ENCODE measurements around the gene MUS81.
"Not testable (repeated sequence)": the region's sequence is repeated elsewhere in the genome, so short reads cannot be mapped to it uniquely, and the experiment has no call there.

Gene MUS81

DNA sequence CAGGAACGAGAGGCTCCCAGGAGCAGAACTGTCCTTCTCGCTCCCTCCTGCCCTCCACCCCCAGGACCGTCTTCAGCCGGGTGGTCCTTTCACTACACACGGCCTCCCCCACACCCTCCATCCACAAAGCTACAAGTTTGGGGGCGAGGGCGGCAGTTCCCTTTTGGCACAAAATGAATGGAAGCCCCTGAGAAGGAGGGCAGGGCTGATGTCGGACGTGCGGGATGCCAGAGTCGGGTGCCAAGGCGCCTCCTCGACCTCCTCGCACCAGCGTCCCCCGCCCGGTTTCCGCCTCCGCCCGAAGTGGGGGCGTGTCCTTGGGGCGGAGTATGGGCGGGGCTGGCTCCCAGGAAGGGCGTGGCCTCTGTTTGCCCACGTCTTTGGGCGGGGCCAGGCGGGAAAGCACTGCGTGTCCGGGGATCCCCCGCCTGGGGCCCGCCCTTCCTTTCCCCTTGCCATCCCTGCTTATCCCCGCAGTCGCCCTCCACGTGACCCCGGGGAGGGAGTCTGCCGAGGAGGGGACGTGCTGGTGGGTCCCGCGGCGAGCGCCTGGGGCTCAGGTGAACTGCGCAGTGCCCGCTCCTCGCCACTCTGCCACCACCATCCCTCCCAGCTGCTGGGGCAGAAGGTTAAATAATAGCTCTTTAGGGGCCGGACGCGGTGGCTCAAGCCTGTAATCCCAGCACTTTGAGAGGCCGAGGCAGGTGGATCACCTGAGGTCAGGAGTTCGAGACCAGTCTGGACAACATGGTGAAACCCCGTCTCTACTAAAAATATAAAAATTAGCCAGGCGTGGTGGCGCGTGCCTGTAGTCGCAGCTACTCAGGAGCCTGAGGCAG lies 13.3 kb downstream of the MUS81 start:
- ATAC-seq, result peak; percentile 88

DNA sequence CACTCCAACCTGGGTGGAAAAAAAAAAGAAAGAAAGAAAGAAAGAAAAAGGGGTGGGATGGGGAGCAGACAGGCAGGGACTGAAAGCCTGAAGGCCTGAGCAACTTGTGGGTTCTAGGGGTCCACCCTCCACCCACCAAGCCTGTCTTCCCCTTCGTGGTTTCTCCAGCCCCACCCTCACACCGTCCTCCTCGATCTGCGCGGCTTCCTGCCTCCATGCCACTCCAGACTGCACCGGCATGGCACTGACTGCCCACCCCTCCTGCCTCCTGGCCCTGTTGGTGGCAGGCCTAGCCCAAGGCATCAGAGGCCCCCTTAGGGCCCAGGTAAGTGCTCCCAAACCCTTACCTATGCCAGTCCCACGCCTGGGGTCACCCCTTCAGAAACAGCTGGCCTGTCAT lies 19.4 kb downstream of the MUS81 start, which contains the start of gene CTSW:
Gene CTSW, plus strand, starts transcription at position 221 of the 400 bp plus-strand sequence. Its CDS starts 18 bp downstream, at position 239.
- peak; percentile 40 to 55 for ATAC-seq

DNA sequence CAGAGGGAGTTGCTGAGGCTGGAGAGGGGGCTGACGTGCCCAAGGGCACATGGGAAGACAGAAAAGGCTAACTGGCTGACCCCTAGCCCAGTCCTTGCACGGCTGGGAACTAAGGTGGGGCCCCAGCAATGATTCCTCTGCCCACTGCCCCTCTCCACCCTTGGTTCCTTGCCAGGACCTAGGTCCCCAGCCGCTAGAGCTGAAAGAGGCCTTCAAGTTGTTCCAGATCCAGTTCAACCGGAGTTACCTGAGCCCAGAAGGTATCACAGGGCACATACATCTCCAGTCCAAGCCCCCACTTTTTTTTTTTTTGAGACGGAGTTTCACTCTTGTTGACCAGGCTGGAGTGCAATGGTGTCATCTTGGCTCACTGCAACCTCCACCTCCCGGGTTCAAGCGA lies 19.8 kb downstream of the MUS81 start:
- ATAC-seq, result no peak

DNA sequence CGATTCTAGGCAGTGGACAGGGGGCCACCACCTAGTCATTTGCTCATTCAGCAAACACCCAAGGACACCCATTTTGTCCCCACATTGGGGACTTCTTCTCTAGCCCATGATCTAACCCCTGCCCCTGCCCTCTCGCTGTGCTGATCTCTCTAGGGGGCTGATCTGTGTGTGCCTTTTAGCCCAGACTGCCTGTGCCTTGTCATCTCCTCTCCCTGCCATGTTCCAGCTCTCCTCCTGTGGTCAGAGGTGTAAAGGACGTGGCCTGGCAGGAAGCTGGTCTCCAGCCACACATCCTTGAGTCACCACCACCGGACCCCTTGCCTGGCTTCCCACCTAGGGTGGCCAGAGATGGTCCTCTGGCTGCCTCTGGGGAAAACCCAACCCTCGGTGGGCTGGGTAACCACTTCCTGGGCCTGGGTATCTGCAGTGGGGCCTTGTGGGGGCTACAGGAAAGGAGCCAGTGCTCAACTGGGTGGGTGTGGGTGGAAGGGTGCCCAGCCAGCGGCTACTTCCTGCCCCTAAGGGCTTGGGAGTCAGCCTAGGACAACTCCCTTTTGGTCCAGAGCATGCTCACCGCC lies 20.7 kb downstream of the MUS81 start:
- ATAC-seq, result no peak

DNA sequence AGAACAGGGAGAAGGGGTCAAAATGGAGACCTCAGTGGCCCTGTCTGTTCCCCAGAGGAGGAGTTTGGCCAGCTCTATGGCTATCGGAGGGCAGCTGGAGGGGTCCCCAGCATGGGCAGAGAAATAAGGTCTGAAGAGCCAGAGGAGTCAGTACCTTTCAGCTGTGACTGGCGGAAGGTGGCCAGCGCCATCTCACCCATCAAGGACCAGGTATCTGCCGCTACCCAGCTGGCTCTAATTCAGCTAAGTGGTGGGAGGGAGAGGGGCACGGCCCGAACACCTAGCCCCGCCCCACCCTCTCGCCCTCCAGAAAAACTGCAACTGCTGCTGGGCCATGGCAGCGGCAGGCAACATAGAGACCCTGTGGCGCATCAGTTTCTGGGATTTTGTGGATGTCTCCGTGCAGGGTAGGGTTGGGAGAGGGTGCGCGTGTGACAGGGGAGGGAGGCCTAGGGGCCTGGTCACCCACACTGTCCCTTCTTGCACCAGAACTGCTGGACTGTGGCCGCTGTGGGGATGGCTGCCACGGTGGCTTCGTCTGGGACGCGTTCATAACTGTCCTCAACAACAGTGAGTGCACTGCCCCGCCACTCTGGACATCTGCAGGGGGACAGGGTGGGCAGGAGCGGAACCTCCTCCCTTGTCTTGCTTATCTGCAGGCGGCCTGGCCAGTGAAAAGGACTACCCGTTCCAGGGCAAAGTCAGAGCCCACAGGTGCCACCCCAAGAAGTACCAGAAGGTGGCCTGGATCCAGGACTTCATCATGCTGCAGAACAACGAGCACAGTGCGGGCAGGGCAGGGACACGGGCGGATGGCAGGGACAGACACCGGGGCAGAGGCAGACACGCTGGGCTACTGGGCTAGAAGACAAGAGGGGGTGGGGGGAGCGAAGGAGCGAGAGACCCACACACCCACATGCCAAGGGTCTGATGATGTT lies 22.2 kb downstream of the MUS81 start:
- ATAC-seq, result no peak

DNA sequence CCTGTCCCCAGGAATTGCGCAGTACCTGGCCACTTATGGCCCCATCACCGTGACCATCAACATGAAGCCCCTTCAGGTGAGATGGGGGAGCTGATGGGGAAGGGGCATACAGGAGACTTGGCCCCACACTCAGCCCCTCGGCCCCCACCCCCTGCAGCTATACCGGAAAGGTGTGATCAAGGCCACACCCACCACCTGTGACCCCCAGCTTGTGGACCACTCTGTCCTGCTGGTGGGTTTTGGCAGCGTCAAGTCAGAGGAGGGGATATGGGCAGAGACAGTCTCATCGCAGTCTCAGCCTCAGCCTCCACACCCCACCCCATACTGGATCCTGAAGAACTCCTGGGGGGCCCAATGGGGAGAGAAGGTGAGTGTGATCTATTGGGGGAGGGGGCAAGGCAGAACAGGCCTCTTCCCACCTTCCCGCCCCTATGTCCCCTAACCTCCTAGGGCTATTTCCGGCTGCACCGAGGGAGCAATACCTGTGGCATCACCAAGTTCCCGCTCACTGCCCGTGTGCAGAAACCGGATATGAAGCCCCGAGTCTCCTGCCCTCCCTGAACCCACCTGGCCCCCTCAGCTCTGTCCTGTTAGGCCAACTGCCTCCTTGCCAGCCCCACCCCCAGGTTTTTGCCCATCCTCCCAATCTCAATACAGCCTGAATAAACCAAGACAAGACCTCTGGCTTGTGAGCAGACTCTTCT lies 23.0 kb downstream of the MUS81 start:
- ATAC-seq, result no peak

DNA sequence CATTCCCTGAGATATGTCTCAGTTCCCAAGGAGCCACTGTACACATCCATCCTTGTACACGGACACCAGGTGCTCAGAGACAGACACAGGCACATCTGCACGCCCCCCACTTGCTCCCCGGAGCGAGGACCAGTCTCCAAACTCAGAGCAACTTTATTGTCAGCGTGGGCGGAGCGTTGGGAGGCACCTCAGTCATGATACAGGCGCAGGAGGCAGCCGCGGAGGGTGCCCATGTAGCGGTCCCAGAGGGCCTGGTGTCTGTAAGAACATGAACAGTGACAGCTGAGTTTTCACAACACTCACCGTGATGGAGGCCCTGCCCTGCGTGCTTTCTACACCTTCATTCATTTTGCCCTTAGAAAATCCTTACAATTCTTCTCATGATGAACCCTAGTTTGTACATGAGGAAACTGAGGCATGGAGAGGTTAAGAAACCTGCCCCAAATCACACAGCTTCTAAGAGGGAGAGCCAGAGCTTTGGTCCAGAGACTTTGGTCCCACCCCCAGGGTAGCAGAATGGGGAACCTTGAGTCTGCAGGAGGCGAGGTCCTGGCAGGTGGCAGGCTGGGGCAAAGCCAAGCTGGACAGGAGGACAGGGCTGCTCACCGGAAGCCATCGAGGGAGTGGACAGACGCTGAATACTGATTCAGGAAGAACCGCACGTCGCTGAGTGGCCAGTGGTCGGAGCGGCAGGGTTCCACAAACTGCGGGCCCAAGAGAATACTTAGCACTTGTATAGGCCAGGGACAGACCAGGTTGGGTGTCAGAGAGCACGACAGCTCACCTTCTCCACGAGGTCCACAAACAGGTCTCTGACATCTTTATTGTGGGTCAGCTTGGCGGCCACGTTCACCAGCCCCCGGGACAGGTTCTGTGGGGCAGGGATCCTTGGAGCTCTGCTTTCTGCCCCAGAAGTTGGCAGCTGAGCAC lies 23.8 kb downstream of the MUS81 start:
- no peak for ATAC-seq

DNA sequence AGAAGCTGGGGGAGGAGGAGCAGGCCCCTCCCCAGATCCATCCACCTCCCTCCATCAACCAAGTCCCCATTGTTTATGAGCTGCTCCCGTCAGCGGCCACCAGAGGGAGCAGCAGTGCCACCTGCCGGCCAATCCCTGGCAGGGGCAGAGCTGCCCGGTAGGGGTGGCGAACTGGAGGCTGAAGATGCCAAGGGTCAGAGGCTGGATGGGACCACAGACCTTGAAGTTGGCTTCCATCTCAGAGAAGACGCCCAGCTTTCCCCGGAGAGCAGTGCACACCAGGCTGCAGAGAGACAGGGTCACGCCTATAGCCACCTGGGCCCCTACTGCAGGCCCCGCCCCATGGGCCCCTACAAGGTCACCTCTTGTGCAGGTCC lies 24.5 kb downstream of the MUS81 start:
- peak; percentile 46 to 48 for ATAC-seq

DNA sequence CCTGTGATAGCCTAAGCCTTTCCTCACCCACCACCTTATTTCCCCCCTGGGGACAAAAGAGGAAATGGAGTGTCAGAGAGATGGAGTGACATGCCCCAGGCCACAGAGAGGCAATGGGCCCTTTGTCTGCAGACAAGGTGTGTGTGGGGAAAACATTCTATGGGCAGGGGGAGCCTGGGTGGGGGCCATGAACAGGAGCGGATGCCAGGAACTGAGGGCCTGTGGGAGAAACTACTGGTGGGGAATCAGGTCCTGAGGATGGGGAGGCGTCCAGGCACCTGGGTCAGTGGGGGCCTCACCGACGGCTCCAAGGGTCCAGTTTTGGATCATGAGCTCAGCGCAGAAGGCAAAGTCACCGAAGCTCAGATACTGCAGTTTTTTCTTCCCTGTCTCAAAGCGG lies 25.0 kb downstream of the MUS81 start:
- ATAC-seq, result no peak

DNA sequence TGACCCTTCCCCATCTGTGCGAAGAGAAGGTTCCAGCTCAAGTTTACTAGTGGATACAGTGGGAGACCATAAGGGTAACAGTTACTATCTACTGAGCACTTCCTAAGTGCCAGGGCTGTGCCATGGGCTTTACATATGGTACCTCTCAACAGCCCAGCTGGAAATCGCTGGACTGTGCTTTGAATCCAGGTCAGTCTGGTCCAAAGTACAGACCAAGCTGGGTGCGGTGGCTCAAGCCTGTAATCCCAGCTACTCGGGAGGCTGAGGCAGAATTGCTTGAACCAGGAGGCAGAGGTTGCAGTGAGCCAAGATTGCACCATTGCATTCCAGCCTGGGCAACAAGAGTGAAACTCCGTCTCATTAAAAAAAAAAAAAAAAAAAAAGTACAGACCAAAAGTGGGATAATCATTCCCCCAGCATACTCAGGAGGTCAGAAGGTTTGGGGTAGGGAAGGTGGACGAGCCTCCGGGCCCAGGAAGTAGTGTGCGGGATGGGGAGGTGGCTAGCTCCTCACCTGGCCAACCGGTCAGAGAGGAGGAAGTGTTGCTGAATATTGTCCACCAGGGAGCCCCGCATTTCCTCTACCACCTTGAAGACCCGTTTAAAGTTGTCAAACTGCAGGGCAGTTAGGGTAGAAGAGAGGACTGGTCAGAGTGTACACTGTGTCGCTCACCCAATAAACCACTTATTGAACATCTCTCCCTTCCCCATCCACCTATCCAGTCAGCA lies 25.7 kb downstream of the MUS81 start:
- ATAC-seq, result no peak

DNA sequence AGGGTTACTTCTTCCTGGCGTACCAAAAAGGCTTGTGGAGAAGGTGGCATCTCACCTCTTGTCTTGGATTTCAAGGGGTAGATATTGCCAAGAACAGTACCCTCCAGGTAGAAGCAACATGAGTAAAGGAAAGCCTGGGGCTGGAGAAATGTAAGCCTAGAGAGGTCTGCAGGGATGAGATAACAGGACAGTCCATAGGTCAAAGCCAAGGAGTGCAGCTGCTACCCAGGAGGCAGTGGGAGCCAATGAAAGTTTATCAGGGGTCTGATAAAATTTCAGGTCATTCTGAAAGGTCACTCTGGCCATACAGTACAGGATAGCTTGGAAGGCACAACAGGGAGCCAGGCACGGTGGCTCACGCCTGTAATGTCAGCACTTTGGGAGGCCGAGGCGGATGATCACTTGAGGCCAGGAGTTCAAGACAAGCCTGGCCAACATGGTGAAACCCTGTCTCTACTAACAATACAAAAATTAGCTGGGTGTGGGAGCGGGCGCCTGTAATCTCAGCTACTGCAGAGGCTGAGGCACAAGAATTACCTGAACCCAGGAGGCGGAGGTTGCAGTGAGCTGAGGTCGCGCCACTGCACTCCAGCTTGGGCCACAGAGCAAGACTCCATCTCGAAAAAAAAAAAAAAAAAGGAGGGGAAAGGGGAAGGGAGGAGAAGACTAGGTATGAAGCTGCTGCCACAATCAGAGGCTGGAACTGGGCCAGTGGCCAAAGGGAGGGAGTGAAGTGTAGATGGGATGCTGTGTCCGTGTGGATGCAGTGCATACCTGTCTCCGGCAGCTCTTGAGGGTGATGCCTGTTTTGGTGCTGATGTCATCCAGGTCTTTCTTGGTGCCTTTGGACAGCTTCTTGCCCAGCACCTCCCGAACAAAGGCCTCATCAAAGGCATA lies 26.8 kb downstream of the MUS81 start:
- no peak for ATAC-seq

DNA sequence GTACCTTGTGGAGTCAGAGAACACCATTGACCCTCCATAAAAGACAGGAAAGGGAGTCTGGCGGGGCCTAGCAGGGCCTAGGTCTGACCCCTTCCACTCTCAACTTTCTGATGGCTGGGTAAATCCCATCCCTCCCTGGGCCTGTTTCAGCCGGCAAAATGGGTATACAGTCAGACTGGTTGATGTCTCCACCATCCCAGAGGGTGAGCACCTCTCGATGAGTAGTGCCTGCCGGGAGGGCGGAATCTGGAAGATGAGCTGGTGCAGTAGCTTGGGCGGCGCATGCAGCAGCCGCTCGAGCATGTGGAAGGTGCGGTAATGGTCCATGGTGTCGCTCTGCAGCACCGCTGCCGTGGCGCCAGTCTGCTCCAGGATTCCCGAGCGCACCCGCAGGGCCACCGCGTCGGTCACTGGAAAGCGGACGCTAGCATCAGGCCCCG lies 27.5 kb downstream of the MUS81 start:
- no peak for ATAC-seq

DNA sequence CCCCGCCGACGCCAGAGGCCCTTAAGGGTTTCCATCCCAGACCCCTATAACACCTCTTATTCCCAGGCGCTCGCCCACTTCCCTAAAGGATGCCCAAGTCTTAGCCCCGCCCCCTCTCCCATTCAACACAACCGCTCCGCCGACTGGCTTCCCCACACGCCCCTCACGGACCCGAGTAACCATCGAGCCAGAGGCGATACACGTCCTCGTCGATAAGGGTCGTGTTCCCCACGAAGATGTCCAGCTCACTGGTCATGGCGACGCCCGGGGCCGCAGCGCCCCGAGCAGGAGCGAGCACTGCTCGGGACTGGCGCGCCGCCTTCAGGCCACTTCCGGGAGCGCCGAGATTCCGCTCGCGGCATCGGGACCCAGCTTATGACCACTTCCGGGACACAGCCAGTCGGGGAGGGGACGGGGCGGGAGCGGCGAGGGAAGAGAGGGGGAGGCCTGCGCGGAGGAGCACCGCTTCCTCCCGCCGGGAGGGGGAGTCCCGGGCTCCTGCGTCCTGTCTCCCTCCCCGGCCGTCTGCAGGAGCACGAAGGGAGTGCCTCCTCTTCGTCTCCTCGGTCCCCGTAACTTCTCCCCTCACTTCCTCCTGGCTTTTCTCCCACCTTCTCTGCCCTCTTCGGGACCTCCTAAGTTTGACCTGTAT lies 28.1 kb downstream of the MUS81 start, which contains the start of gene FIBP:
Gene FIBP, minus strand, starts transcription at position 309 of the 652 bp plus-strand sequence. Its CDS starts 53 bp downstream, at position 256.
- peak; percentile 60 to 66 for ATAC-seq

DNA sequence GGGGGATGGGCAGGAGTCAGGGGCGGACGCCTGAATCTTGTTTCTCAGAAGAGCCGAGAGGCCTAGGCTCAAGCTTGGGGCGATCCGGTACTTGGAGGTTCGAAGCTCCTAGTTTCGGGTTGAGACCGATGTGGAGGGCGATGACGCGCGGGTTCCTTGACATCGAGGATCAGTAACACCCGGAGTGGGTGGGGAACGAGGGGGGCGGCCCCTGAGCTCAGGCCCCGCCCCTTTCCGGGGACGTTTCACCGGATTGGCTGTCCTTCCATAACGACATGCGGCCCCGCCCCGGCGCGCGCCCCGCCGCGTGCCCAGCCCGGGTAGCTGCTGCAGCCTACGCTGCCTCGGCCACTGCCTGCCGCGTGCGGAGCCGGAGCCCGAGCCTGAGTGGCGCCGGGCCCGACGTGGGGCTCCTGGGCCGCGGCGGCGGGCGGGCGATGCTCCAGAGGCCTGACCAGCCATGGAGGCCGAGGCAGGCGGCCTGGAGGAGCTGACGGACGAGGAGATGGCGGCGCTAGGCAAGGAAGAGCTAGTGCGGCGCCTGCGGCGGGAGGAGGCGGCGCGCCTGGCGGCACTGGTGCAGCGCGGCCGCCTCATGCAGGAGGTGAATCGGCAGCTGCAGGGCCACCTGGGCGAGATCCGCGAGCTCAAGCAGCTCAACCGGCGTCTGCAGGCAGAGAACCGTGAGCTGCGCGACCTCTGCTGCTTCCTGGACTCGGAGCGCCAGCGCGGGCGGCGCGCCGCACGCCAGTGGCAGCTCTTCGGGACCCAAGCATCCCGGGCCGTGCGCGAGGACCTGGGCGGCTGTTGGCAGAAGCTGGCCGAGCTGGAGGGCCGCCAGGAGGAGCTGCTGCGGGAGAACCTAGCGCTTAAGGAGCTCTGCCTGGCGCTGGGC lies 30.3 kb downstream of the MUS81 start, which contains the start of gene CCDC85B:
Gene CCDC85B, plus strand, starts transcription at position 350 of the 895 bp plus-strand sequence. Its CDS starts 111 bp downstream, at position 461.
- ATAC-seq, result peak; percentile 64 to 72

DNA sequence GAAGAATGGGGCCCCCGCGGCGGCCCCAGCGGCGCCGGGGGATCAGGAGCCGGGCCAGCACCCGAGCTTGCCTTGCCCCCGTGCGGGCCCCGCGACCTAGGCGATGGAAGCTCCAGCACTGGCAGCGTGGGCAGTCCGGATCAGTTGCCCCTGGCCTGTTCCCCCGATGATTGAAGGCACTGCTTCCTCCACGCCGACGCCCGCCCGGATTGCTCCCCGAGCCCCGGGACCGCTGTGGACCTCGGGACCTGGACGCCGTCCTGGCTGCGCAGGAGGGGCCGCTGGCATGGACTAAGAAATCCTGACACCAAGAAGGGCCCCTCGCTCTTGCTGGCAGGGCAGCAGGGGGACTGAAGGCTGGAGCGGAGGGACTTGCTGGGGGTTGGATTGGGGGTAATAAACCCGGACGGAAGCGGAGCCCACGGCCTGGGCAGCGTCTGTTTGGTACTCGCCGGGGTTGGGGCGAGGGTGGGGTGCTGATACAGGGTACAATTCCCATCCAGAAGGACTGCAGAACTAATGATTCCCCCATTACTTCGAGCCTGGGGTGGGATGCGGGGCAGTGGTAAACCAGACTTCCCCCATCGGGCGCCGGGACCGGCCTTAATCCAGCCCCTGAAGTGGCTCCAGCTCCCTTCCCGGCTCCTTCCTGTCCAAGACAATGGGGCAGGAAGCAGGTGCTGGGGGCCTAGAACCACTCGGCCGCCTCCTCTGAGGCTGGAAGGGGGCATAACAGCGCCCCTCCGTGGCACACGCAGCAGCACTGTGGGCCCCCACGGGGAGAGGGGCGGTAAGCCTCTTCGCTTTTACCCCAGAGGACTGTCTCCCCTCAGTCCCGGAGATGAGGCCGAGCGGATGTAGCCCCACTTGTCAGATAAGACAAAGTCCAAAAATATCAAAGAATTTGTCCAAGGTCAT lies 31.2 kb downstream of the MUS81 start:
- ATAC-seq, result no peak

DNA sequence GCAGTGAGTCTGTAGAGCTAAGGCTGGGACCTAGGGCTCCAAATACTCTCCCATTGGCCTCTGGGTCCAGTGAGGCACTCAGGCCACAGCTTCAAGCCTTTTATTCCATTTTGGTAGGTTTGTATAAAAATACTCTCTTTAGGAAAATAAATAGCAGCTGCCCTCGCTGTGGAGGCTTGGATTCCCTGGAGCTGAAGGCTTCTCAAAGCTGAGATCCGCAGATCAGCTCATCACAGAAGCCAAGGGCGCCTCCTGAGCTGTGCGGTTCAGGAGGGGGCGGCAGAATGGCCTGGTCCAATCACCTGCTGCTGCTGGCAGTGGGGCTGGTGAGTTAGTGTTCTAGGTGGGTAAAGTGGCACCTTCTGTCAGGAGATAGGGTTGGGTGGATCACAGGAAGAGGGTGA lies 31.9 kb downstream of the MUS81 start:
- not testable (repeated sequence) for ATAC-seq
